ENCODE results near the gene VPS51. TPM values are rescaled to one million over a fixed set of nuclear protein-coding genes. Genes with fewer than 3 reads are reported as not detected.

The VPS51 gene
- total RNA-seq, 1 donor, result 657 TPM

- no peak for DNase-seq (ENCODE audit: low read depth in 2 of 3, low spot score in 2 of 3)
These were observed 64.6 kb downstream of the VPS51 start for GRCh38 chr11:65160643-65161042.

Small RNAs within 50 kb of the gene (small RNA-seq; reads per million reads assigned to genes)
- gene HIGD1AP10 (not detected), gene PDCL2P2 (not detected), gene RNU2-23P (13.6 reads per million, percentile 93 among the genes with 10 or more reads in this experiment)

Other genes with a start within 250 kb of the VPS51 start
- 105 TPM for gene EHD1, start 217.6 kb upstream of the VPS51 start, total RNA-seq
- gene ATG2A, start 179.0 kb upstream of the VPS51 start, total RNA-seq, result 29.9 TPM
- 5.9 TPM for gene PPP2R5B, start 171.5 kb upstream of the VPS51 start, total RNA-seq
- gene GPHA2, start 160.3 kb upstream of the VPS51 start, total RNA-seq, result not detected
- gene MAJIN, start 124.1 kb upstream of the VPS51 start, total RNA-seq, result not detected
- gene BATF2, start 99.2 kb upstream of the VPS51 start, total RNA-seq, result 0.81 TPM
- 171 TPM for gene ARL2, start 82.1 kb upstream of the VPS51 start, total RNA-seq
- 25.9 TPM for gene SNX15, start 68.8 kb upstream of the VPS51 start, total RNA-seq
- 12.4 TPM for gene SAC3D1, start 55.0 kb upstream of the VPS51 start, total RNA-seq
- gene NAALADL1, start 37.7 kb upstream of the VPS51 start, total RNA-seq, result 94.5 TPM
- 5.1 TPM for gene CDCA5, start 12.2 kb upstream of the VPS51 start, total RNA-seq
- gene ZFPL1, start 12.0 kb upstream of the VPS51 start, total RNA-seq, result 60.6 TPM
- gene TM7SF2, start 15.7 kb downstream of the VPS51 start, total RNA-seq, result 46.6 TPM
- gene ZNHIT2, start 21.5 kb downstream of the VPS51 start, total RNA-seq, result 11.0 TPM
- 655 TPM for gene FAU, start 25.9 kb downstream of the VPS51 start, total RNA-seq
- gene MRPL49, start 26.1 kb downstream of the VPS51 start, total RNA-seq, result 53.9 TPM
- 44.7 TPM for gene SYVN1, start 38.3 kb downstream of the VPS51 start, total RNA-seq
- gene SPDYC, start 74.0 kb downstream of the VPS51 start, total RNA-seq, result not detected
- gene CAPN1, start 85.7 kb downstream of the VPS51 start, total RNA-seq, result 160 TPM
- 18.9 TPM for gene POLA2, start 165.7 kb downstream of the VPS51 start, total RNA-seq
- gene CDC42EP2, start 218.7 kb downstream of the VPS51 start, total RNA-seq, result 0.81 TPM
- 65.2 TPM for gene DPF2, start 237.6 kb downstream of the VPS51 start, total RNA-seq